IPS-11a (cell line): ENCODE results near the gene CNTNAP5.

Experiments used
- H3K4me3 ChIP-seq: one replicate; pipeline ENCODE4 v1.5.1; 2013; ENCODE audit warnings: low read depth, low read length, control low read depth

CNTNAP5 gene

DNA sequence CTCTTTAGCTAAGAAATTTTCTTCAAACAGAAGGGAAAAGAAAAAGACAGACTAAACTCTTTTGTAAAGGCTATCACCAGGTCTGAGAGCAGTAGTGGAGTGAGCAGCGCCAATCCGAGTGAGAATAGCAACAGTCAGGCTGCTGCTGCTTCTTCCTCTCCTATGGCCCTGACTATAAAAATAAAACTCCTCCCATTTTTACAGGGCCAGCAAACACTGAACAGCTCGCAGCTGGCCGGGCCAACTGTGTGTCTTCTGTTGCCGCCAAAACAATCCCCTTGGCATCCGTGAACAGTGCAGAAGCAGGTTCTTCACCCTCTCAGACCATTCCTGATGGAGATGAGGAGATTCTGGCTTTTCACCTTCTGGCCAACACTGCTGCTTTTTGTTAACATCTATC lies 124.5 kb downstream of the CNTNAP5 start:
- no peak overlapping the region for H3K4me3 ChIP-seq

GRCh38 chr2:124151691-124152090 lies 126.6 kb downstream of the CNTNAP5 start:
- H3K4me3 ChIP-seq = no peak overlapping the region

DNA sequence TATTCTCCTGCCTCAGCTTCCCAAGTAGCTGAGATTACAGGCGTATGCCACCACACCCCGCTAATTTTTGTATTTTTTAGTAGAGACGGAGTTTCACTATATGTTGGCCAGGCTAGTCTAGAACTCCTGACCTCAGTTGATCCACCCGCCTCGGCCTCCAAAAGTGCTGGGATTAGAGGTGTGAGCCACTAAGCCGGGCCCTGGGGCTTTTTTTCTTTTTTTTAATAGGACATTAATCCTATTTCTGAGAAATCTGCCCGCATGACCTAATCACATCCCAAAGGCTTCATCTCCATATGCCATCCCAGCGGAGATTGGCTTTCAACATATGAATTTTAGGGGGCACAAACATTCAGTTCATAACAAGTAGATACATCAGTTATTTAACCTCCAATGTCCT lies 128.6 kb downstream of the CNTNAP5 start:
- no peak overlapping the region for H3K4me3 ChIP-seq

DNA sequence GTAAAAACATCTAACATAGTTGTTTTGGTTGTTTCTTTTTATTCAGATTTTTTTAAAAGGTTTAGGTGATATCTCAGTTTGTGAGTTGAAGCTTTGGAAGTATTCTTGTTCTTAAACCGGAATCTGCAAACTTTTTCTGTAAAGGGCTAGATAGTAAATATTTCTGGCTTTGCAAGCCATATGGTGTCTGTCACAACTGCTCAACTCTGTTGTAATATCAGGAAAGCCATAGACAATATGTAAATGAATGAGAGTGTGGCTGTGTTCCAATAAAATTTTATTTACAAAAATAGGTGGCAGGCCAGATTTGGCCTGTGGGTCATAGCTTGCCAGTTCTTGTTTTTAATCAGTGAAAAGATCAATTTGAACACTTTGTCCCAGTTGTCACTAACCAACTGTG lies 134.1 kb downstream of the CNTNAP5 start:
- H3K4me3 ChIP-seq = no peak overlapping the region

- no peak overlapping the region for H3K4me3 ChIP-seq
These were observed 136.5 kb downstream of the CNTNAP5 start for GRCh38 chr2:124161542-124161941.

DNA sequence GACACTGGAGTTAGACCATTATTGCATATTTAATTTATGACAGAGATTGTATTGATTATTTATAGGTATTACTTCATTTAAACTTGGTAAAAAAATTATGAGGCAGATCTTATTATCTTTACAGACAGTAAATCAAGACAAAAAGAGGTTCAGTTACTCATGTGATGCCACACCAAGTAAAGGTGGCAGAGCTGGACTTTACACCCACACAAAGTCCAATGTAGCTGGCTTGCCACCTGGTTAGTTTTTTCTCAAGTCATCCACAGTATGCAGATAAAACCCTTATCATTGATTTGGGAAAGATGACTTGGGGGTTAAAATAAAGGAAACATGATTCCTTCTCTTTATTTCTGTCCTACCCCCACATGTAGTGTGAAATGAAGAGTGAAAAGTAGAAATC lies 137.2 kb downstream of the CNTNAP5 start:
- H3K4me3 ChIP-seq = no peak overlapping the region

GRCh38 chr2:124163840-124164239 lies 138.8 kb downstream of the CNTNAP5 start:
- H3K4me3 ChIP-seq = no peak overlapping the region

DNA sequence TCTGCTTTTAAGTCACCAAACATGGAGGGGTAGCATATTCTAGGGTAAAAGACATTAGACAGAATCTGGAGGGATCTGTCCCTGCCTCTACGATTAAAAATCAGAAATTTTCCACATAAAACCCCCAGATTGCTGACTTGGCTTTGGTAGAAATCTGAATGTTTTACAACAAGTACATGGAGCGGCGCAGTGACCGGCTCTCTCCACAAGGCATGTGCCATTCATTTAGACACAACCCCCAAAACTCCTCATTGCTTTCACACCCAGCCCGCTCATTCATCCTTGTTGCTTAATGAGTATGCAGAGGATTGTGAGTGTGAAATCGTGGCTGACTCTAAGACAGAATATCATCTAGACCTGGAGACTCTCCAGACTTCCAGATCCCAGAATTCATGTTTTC lies 140.6 kb downstream of the CNTNAP5 start:
- H3K4me3 ChIP-seq = no peak overlapping the region

- no peak overlapping the region for H3K4me3 ChIP-seq
These were observed 146.5 kb downstream of the CNTNAP5 start for GRCh38 chr2:124171472-124172063.

- no peak overlapping the region for H3K4me3 ChIP-seq
These were observed 153.6 kb downstream of the CNTNAP5 start for GRCh38 chr2:124178719-124179118.

- no peak overlapping the region for H3K4me3 ChIP-seq
These were observed 155.5 kb downstream of the CNTNAP5 start for GRCh38 chr2:124180635-124181034.

- H3K4me3 ChIP-seq = no peak overlapping the region
These were observed 161.7 kb downstream of the CNTNAP5 start for GRCh38 chr2:124186801-124187200.

DNA sequence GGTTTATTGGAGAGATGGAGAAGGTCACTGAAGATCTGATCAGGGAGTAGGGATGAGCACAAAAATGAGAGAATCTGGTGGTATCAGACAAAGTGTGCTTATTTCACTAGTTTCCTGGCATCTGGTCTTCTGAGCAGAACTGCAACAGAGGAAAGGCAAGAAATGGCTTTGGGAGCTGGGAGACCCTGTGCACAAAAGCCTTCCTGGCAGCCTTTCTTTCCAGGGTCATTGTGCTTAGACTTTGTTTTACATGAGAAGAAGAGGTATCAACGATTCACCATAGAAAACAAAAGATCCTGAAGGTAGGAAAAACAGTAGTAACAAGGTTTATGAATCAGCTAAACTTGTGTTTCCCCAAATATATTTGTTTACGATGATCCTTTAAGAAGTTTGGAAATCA lies 162.9 kb downstream of the CNTNAP5 start:
- H3K4me3 ChIP-seq = no peak overlapping the region

GRCh38 chr2:124193706-124194105 lies 168.6 kb downstream of the CNTNAP5 start:
- H3K4me3 ChIP-seq = no peak overlapping the region

DNA sequence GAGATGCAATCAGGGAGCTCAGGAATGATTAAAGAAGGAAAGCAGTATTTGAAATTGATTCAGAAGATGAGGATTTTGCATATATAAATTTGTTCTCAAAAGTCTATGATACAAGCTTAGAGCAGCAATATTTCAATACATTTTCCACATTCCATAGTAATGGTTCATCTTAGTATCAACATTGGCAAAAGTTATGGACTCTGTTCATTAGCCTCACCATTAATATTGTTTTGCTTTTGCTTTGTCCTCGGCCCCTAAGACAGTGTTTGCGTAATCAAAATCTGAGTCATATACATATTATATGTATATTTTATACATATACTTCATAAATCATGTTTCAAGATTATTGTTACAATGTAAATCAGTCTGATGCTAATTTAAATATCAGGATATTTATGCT lies 176.6 kb downstream of the CNTNAP5 start:
- H3K4me3 ChIP-seq = no peak overlapping the region

DNA sequence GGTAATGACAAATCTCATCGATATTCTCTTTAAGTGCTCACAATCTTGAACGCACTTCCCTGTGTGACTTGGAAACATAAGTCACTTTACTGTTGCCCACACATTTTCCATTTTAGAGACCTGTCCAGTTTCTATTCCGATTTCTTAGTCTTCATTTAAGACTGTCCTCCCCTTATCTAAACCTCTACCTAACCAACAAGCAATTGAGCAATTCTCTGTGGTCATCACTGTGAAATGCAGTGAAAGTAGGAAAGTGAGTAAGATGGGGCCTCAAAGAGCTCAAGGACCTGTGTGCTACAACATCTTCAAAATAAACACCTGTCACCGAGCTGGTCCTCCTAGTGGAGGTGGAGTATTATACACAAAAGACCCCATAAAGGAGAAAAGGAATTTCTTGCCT lies 184.4 kb downstream of the CNTNAP5 start:
- no peak overlapping the region for H3K4me3 ChIP-seq

DNA sequence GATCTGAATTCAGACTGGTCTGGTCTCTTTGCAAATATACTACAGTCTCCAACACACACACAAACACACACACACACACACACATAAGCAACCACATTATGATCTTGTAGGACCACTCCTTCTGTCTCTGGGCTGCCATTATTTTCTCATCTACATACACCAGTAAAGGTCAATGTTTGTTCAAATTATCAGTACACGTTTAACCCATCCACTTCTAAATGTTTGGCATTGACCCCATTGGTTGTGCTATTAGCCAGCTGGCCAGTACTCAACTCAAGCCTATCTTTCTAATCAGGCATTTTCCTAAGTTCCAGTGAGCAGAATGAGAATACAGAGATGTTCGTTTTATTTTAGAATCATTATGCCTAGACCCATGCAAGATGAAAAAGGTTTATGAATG lies 186.4 kb downstream of the CNTNAP5 start:
- no peak overlapping the region for H3K4me3 ChIP-seq

DNA sequence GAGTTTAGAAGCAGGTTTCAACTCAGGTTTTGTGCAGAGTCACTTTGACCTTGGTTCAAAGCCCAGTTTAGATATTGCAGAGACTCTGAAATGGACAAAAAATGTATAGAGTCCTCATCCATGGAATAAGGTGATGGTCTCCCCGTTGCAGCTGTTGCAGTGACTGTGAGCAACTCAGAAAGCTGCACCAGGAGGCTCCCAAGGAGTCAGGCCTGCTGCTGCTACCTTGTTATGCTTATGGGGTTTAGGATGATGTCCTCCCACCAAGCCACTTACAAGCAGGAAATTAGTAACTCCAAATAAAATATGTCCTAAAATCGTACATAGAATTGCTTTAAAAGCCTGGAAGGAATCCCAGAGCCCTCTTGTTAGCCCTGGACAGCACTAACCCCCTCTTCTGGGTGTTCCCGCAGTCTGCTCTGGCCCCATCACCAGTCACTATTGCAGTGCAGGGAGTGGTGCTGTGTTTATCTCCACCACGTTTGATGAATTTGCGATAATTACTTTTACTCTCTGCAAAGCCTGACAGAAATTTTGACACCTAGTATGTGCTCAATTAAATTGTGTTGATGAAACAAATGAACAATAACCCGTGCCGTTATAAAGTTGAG lies 189.0 kb downstream of the CNTNAP5 start:
- no peak overlapping the region for H3K4me3 ChIP-seq

GRCh38 chr2:124246170-124246569 lies 221.1 kb downstream of the CNTNAP5 start:
- no peak overlapping the region for H3K4me3 ChIP-seq

GRCh38 chr2:124248386-124248785 lies 223.3 kb downstream of the CNTNAP5 start:
- H3K4me3 ChIP-seq = no peak overlapping the region

DNA sequence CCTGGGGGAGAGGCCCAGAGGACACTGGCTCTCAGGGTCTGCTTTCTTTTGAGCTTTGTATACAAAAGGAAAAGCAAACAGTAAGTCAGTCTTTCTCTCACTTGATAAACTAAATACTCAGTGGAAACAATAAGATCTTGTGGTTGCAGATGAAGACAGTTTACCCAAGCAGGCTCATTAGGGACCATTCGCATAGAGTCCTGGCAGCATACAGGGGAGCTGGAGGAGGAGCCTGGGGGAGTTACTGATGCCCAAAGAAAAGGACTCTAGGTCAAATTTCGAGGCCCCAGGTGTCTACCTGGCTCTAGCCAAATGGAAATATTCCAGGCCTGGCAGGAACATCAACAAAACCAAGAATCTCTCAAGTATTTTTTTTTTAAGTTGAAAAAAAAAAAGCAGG lies 225.3 kb downstream of the CNTNAP5 start:
- H3K4me3 ChIP-seq = no peak overlapping the region

GRCh38 chr2:124254621-124255020 lies 229.5 kb downstream of the CNTNAP5 start:
- H3K4me3 ChIP-seq = no peak overlapping the region

- no peak overlapping the region for H3K4me3 ChIP-seq
These were observed 232.0 kb downstream of the CNTNAP5 start for GRCh38 chr2:124257120-124257519.
